T-helper 2 cell treated with Interferon-gamma antibody and Interleukin-4, amounts not matched to agents 100 ng/mL and 5 ng/mL, for 36 hours (primary cell): ENCODE results near the gene PDIK1L. TPM values are rescaled to one million over a fixed set of nuclear protein-coding genes. Genes with fewer than 3 reads are reported as not detected.

Experiments
- intact Hi-C: fragments of 100-400 bp; cut with micrococcal nuclease; formaldehyde crosslinking; loops from one replicate; pipeline ENCODE4 v1.15.1; 2023
- total RNA-seq: library from RNA; stranded (reverse); gene quantifications from 2 replicates; pipeline ENCODE4 v1.2.3, GENCODE V29; 2022

The PDIK1L gene
- total RNA-seq, 1 donor from 2014 or later = 23.4 TPM

GRCh38 chr1:26153966-26154532 lies 42.4 kb downstream of the PDIK1L start:
- intact Hi-C loops = no loop called here

- intact Hi-C loops = no loop called here
These were observed 43.1 kb downstream of the PDIK1L start for GRCh38 chr1:26154750-26155149.

- intact Hi-C loops = no loop called here
These were observed 44.0 kb downstream of the PDIK1L start for GRCh38 chr1:26155370-26156284.

- intact Hi-C loops = no loop called here
These were observed 44.8 kb downstream of the PDIK1L start for GRCh38 chr1:26156285-26157038.

- intact Hi-C loops = no loop called here
These were observed 46.8 kb downstream of the PDIK1L start for GRCh38 chr1:26158271-26158907.

GRCh38 chr1:26158908-26159742 lies 47.5 kb downstream of the PDIK1L start, which contains the start of gene FAM110D:
Gene FAM110D, plus strand, starts transcription at chr1:26159079. Its CDS starts 2,213 bp downstream, at chr1:26161292.
- intact Hi-C loops = no loop called here

- intact Hi-C loops = loop anchor here (10.0 kb wide), 1 partner anchor 235 kb away; no protein-coding TSS in a partner anchor
These were observed 48.1 kb downstream of the PDIK1L start for GRCh38 chr1:26159743-26160039.

GRCh38 chr1:26160527-26161414 lies 49.1 kb downstream of the PDIK1L start:
- intact Hi-C loops = loop anchor here (10.0 kb wide), 1 partner anchor 234 kb away; no protein-coding TSS in a partner anchor

- intact Hi-C loops = loop anchor here (10.0 kb wide), 1 partner anchor 233 kb away; no protein-coding TSS in a partner anchor
These were observed 50.0 kb downstream of the PDIK1L start for GRCh38 chr1:26161415-26162219.

- intact Hi-C loops = loop anchor here (10.0 kb wide), 1 partner anchor 233 kb away; no protein-coding TSS in a partner anchor
These were observed 50.6 kb downstream of the PDIK1L start for GRCh38 chr1:26162220-26162709.

GRCh38 chr1:26163684-26164035 lies 52.0 kb downstream of the PDIK1L start:
- intact Hi-C loops = loop anchor here (1.0 to 10.0 kb wide), 3 partner anchors 58 to 231 kb away; no protein-coding TSS in a partner anchor

GRCh38 chr1:26164036-26164860 lies 52.6 kb downstream of the PDIK1L start:
- intact Hi-C loops = loop anchor here (1.0 to 10.0 kb wide), 3 partner anchors 59 to 231 kb away; no protein-coding TSS in a partner anchor

GRCh38 chr1:26164861-26165842 lies 53.5 kb downstream of the PDIK1L start:
- intact Hi-C loops = loop anchor here (1.0 to 10.0 kb wide), 4 partner anchors 60 to 230 kb away; no protein-coding TSS in a partner anchor

GRCh38 chr1:26166719-26167281 lies 55.2 kb downstream of the PDIK1L start:
- intact Hi-C loops = loop anchor here (5.0 to 10.0 kb wide), 2 partner anchors 156 to 228 kb away; no protein-coding TSS in a partner anchor

GRCh38 chr1:26168410-26169197 lies 57.0 kb downstream of the PDIK1L start, which contains the start of gene C1orf232:
Gene C1orf232, minus strand, starts transcription at chr1:26168963. Its CDS starts 464 bp downstream, at chr1:26168499.
- intact Hi-C loops = loop anchor here (1.0 to 10.0 kb wide), 4 partner anchors 66 to 226 kb away; partner anchors contain the start of gene CEP85
